NB4 (cell line): ENCODE measurements around the gene ENAM.

Experiments used
- MAX ChIP-seq: IDR thresholded peaks from 2 replicates; pipeline ENCODE4 v1.6.1; 2011; ENCODE audit warnings: low read depth, low read length
- POLR2A ChIP-seq: IDR thresholded peaks from 2 replicates; pipeline ENCODE4 v1.6.1; 2011; ENCODE audit warnings: mild to moderate bottlenecking; ENCODE audit not compliant: insufficient read length; ENCODE audit errors: extremely low read depth
- TF ChIP-seq, protein P1 (sequence below): IDR thresholded peaks from one replicate; pipeline ENCODE4 v1.5.1; 2012; ENCODE audit warnings: low read depth, low read length

GRCh38 chr4:70654605-70655011 is 26.1 kb downstream of the ENAM start:
- TF ChIP-seq, protein P1, sequence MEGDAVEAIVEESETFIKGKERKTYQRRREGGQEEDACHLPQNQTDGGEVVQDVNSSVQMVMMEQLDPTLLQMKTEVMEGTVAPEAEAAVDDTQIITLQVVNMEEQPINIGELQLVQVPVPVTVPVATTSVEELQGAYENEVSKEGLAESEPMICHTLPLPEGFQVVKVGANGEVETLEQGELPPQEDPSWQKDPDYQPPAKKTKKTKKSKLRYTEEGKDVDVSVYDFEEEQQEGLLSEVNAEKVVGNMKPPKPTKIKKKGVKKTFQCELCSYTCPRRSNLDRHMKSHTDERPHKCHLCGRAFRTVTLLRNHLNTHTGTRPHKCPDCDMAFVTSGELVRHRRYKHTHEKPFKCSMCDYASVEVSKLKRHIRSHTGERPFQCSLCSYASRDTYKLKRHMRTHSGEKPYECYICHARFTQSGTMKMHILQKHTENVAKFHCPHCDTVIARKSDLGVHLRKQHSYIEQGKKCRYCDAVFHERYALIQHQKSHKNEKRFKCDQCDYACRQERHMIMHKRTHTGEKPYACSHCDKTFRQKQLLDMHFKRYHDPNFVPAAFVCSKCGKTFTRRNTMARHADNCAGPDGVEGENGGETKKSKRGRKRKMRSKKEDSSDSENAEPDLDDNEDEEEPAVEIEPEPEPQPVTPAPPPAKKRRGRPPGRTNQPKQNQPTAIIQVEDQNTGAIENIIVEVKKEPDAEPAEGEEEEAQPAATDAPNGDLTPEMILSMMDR, result no peak
- no peak for TF ChIP-seq MAX
- TF ChIP-seq POLR2A, result no peak
